Inflammatory macrophage (primary cell): Measurements from ENCODE around the gene GRAPL.
"Not testable (repeated sequence)": the region's sequence is repeated elsewhere in the genome, so short reads cannot be mapped to it uniquely, and the experiment has no call there.

ENCODE experiments used
- DNase-seq, 2 donors: peaks; one replicate each; pipeline ENCODE4 v3.0.0-alpha.2; 2020 to 2022

The GRAPL gene

GRCh38 chr17:19189781-19190405 lies 62.5 kb downstream of the GRAPL start:
- DNase-seq = not testable (repeated sequence)

- not testable (repeated sequence) for DNase-seq
Observed at GRCh38 chr17:19196382-19197204, 69.2 kb downstream of the GRAPL start.

GRCh38 chr17:19202448-19202847 lies 75.1 kb downstream of the GRAPL start:
- DNase-seq = not testable (repeated sequence)

- not testable (repeated sequence) for DNase-seq
Observed at GRCh38 chr17:19203429-19203828, 76.0 kb downstream of the GRAPL start.
